GM18858 (cell line): ENCODE measurements around the gene AFF3.

Experiments used
- ATAC-seq: cut with Tn5 transposase; IDR thresholded peaks from one replicate; pipeline ENCODE4 v1.9.1; 2021; ENCODE audit not compliant: unreplicated experiment

The AFF3 gene

GRCh38 chr2:99648906-99649789, 493.2 kb downstream of the AFF3 start:
- no peak for ATAC-seq

- ATAC-seq = no peak
Observed at GRCh38 chr2:99648178-99648844, 494.1 kb downstream of the AFF3 start.

GRCh38 chr2:99645960-99646359, 496.4 kb downstream of the AFF3 start:
- no peak for ATAC-seq

GRCh38 chr2:99644419-99644787, 498.0 kb downstream of the AFF3 start:
- ATAC-seq = no peak

- ATAC-seq = no peak
Observed at GRCh38 chr2:99643787-99644418, 498.5 kb downstream of the AFF3 start.

GRCh38 chr2:99641999-99642398, 500.4 kb downstream of the AFF3 start:
- ATAC-seq = no peak

DNA sequence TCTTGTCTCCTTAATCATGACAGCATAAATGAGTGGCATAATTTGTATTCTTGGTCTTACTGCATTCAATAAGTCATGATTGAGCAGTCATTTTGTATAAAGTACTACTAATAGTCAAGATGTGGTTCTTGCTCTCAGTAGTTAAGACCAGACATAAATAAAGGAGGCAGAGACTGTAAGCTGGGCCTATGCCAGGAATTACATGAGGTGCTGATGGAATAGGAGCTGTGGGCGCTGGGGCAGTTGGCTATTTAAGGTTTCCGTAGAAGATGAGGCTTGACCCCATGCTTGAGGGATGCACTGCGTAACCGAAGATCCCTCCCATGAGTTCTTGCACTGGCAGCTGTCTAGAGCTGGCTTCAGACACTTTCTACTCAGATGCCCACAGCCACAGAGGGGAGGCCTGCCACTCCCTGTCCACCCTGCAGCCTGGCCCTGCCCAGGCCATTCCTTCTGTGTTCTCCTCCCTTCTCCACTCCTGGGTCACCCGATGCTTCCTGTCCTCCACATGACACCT, 501.7 kb downstream of the AFF3 start:
- ATAC-seq = no peak

GRCh38 chr2:99638791-99639190, 503.6 kb downstream of the AFF3 start:
- ATAC-seq = no peak

DNA sequence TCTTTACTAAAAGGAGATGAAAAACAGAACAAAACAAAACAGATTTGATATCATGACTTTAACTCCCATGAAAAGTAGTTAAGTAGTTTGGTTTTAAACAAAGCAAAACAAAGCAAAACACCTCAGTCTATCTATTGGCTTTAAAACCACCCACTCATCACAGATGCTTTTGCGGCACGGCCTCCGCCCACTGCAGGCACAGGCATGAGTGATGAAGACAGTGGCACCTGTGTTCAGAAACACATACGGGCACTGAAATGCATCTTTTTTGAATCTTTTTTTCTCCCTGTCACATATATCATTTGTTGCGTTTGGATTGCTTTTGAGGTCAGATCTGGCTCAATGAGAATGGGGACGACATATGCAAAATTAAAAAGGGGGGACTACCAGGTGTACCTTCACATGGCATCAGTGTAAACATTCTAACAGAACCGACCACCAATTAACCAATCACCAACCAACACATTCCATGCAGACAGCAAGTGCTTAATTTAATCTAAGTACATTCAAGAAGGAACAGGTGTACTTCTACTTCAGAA, 505.2 kb downstream of the AFF3 start:
- no peak for ATAC-seq

DNA sequence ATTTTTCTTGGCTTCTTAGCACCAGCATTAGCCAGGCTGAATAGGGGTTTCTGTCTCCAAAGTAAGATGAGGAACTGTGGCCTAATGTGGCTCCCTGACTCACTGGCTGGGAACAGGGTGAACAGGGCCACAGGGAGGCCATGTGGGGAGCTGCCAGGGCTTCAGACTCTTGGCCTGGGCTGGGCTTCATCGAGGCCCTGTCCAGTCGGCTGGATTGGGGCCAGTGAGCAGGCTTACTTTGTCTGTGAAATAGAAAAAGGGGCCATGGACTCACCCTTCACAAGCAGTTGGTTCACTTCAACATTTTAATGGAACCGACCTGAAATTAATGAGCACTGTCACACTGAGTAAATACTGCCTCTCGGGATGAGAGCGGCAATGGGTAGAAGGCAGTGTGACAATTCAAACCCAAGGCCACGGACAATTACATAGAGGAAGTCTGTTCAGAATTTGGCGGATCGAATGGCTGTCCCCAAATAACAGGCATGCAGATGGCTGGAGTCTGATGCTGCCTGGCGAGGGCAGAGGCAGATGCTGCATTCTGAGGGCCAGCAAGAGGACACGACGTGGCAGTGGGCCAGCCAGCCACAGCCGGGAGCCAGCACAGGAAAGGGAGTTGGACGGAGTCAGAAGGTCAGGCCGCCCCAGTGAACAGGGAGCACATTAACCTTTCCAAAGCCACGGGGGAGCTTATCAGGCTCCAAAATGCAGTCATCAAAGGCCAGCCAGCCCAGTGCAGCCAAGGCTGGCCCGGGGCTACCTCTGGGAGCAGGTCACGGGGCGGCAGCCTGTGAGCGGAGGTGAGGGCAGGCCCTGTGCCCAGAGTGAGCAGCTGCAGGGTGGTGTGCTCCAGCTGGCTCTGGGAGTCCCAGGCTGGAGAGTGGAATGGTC, 506.0 kb downstream of the AFF3 start:
- ATAC-seq = no peak

DNA sequence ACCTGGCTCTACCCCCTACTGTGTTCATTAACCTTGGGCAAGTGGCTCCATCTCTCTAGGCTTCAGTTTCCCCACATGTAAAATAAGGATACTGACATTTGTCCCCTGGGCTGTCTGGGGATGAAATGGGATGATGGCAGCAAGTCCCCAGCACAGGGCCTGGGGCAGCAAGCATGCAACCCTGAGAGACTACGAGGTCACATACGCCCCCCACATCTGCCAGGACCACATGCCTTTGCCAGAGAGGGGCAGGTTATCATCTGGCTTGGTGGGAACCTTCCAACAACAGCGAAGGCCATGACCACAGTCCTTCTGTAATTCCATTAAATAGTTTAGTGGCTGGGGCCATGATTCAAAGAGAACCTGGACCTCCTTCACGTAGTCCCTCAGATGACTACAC, 506.7 kb downstream of the AFF3 start:
- ATAC-seq = no peak

DNA sequence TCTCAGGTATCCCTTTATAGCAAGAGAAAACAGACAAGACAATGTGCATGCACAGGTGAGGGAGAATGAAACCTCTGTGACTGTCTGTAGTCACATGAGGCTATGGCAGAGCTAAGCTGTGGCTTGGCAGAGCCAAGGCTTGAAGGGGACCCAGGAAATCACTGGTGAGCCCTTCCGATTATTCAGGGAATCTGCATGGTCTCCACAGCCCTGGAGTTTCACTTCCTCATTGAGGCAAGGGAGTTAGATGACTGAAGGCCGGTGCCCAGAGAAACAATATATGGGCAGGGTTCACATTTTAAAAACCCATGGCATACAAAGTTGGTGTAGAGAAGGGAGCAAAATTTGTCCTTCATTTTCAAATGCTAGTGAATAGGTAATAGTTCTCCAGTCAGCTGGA, 508.2 kb downstream of the AFF3 start:
- ATAC-seq = no peak

DNA sequence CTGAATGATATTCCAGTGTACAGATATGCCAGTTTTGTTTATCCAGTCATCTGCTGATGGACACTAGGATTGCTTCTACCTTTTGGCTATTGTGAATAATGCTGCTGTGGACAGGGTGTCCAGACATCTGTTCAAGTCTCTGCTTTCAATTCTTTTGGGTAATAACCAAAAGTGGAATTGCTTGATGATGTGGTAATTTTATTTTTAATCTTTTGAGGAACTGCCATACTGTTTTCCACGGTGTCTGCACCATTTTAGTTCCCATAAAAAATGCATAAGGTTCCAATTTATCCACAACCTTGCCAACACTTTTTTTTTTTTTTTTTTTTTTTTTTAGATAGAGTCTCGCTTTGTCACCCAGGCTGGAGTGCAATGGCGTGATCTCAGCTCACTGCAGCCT, 510.7 kb downstream of the AFF3 start:
- no peak for ATAC-seq

DNA sequence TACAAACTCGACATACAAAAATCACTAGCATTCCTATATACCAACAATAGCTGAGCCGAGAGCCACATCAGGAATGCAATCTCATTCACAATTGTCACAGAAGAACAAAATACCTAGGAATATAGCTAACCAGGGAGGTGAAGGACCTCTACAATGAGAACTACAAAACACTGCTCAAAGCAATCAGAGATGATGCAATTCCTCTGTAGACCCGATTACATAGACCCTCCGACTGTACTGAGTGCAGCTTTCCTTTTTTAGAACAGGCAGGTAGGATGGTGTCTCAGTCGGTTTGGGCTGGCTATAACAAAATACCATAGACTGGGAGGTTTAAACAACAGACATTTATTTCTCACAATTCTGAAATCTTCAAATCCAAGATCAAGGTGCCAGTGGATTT, 513.1 kb downstream of the AFF3 start:
- ATAC-seq = no peak

DNA sequence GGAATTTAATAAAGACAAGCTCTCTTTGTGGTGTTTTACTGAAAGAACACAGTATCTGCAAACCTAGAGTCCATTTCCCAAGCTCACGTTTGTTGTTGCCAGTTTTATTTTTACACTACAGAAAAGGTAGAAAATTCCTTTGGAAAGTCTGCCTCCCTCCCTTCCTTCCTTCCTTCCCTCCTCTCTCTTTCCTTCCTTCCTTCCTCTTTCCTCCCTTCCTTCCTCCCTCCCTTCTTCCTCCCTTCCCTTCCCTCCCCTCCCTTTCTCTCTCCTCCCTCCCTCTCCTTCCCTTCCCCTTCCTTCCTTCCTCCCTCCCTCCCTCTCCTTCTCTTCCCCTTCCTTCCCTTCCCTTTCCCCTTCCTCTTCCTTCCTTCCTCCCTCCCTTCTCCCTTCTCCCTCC, 516.2 kb downstream of the AFF3 start:
- no peak for ATAC-seq

- no peak for ATAC-seq
Observed at GRCh38 chr2:99624677-99625076, 517.7 kb downstream of the AFF3 start.

- ATAC-seq = no peak
Observed at GRCh38 chr2:99623613-99624012, 518.8 kb downstream of the AFF3 start.

GRCh38 chr2:99623035-99623434, 519.4 kb downstream of the AFF3 start:
- ATAC-seq = no peak

DNA sequence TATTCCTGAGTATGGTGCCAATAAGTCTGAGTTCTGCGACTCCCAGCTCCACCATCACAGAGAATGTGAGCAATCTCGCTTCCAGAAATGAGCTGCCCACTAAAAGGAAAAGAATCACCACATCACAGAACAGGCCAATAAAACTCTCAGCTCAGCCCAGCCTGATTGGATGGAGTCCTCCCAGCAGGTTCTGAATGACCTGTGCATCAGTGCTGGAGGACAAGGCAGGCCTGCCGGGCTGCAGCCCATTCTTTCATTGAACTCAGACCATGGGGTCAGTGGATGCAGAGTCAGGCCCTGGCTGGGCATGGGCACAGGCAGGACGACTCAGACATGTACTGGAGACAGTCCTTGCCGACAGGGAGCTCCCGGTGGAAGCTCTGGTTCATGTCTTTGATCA, 519.9 kb downstream of the AFF3 start:
- ATAC-seq = no peak

GRCh38 chr2:99621774-99622173, 520.6 kb downstream of the AFF3 start:
- ATAC-seq = no peak

DNA sequence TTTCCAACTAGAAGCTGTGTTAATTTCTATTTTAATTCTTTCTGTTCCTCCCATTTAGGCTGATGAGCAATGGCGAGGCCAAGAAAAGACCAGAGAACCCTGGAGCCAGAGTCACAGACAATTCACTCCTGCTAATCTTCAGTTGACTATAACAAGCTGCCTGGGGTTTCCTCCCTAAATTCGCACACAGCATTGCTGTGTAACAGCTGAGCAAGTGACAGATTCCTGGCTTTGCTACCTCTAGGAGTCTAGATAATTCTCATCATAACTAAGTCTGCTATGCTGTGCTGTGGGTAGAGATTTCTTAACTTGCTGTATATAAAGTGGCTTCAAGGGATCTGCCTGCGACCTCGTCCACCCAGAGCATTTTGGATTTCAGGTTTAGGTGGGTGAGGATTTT, 521.3 kb downstream of the AFF3 start:
- ATAC-seq = no peak
